ENCODE measurements around the gene EXOC4.

The EXOC4 gene

DNA sequence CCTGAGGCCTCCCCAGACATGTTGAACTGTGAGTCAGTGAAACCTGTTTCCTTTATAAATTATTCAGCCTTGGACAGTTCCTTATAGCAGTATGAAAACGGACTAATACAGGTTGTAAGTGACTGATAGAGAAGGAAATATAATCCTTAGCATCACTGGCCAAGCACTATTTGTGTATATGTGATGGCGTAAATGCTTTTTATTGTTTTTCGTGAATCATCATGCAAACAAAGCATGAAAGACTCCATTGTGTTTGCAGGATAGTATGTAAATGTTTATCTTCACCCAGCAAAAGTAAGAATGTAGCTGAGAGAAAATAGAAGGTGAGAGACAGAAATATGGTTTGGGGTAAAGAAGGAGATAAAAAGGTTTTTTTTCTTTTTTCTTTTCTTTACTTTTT is 781.8 kb downstream of the EXOC4 start:
- H3K4me3 ChIP-seq: no peak overlapping the region

DNA sequence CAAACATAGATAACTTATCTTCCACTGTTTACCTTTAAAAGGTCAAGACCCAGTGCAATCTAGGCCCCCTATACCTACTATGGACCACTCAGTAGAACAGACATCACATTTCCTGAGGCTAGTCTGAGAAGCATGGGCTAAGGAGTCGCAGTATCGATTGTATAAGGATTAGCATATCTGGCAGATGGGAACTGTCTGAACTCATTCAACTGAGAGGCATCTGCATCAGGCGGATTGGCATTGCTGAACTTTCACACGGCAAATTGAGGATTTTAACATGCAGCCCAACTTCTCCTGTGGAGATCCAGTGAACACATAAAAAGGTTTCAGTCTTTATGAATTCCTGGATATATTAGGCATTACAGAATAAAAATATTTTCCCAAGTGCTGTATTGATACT is 785.1 kb downstream of the EXOC4 start:
- DNase-seq (ENCODE audit: low spot score): no peak
- TF ChIP-seq, protein P1, sequence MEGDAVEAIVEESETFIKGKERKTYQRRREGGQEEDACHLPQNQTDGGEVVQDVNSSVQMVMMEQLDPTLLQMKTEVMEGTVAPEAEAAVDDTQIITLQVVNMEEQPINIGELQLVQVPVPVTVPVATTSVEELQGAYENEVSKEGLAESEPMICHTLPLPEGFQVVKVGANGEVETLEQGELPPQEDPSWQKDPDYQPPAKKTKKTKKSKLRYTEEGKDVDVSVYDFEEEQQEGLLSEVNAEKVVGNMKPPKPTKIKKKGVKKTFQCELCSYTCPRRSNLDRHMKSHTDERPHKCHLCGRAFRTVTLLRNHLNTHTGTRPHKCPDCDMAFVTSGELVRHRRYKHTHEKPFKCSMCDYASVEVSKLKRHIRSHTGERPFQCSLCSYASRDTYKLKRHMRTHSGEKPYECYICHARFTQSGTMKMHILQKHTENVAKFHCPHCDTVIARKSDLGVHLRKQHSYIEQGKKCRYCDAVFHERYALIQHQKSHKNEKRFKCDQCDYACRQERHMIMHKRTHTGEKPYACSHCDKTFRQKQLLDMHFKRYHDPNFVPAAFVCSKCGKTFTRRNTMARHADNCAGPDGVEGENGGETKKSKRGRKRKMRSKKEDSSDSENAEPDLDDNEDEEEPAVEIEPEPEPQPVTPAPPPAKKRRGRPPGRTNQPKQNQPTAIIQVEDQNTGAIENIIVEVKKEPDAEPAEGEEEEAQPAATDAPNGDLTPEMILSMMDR (IDR thresholded peaks at IDR 0.05): no peak
- no peak overlapping the region for H3K4me3 ChIP-seq
- H3K27ac ChIP-seq: no peak overlapping the region

More for the DNA sequence above, 781.8 kb downstream of the EXOC4 start:
- TF ChIP-seq, protein P1 (IDR thresholded peaks at IDR 0.05): no peak
- H3K27ac ChIP-seq: no peak overlapping the region
- no peak for DNase-seq (ENCODE audit: low spot score)

DNA sequence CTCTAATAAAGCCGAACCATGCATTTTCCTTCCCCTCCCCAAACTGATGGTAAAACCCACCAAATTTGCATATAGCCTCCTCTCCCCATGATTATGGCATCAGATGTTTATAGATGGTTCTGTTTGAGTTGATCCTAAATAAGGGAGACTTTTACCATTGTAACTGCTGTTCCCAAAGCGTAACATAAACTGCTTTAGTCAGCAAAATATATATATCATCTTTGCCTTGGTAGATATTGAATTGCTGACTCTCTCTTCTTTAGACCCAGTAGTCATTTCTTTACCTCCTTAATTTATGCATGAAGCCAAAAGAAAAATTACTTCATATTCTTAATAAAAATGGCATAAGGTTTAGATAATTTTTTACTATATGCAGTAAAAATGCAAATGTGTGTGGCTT is 788.1 kb downstream of the EXOC4 start:
- TF ChIP-seq, protein P1 (IDR thresholded peaks at IDR 0.05): no peak
- Histone ChIP-seq H3K27ac (no peak overlapping the region), H3K4me3 (no peak overlapping the region)
- DNase-seq (ENCODE audit: low spot score): no peak

DNA sequence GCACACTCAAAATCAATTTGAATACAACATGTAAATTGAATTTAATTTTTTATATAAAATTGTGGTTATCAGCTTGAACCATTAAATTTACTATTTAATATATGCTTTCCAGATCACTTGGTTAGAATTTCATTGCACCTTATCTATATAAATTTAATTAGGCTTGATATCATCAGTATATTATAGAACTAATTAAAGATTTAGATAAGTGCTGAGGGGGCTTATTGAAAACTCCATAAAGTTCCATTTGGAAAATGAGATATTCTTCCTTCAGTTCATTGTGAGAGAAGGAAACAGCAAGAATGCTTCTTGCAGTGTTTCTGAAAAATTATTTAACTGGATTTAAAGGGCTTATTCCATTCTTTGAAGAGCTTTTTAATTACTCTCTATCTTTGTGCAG is 788.6 kb downstream of the EXOC4 start:
- TF ChIP-seq, protein P1 (IDR thresholded peaks at IDR 0.05): no peak
- no peak overlapping the region for H3K27ac ChIP-seq
- DNase-seq (ENCODE audit: low spot score): no peak
- no peak overlapping the region for H3K4me3 ChIP-seq

DNA sequence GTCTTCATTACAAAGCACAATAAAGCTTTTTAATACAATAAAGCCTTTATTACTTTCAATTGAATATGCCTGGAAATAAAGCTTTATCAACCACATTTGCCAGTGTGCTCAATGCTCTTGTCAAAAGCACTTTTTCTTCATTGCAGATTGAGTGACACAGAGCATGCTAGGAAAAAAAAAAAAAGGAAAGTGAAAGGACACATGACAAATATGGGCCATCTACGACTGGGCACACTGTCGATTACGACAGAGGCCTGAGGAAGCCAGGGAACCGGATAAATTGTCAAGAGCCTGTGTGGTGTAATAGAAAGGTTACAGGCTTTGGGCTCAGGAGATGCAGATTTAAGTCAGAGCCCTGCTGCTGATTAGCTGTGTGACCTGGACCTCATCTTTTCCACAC is 789.4 kb downstream of the EXOC4 start:
- TF ChIP-seq, protein P1 (IDR thresholded peaks at IDR 0.05): no peak
- DNase-seq (ENCODE audit: low spot score): no peak
- H3K27ac ChIP-seq: no peak overlapping the region
- no peak overlapping the region for H3K4me3 ChIP-seq

DNA sequence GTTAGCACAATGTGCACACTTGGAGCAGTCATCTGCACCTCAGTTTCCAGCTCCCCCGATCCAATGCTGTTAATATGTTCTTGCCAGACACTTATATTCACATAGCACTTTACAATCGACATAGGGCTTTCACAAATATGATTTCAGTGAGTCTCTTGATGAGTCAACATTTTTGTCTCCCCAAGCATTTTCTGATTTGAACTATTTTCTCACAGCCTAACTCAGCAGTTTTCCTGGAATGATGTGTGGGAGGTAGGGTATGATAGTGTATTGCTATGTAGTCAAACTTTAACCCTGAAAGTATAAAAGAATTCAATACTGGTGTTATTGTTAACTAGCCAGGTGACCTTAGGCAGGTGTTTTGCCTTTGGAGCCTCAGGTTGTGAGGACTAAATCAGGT is 791.8 kb downstream of the EXOC4 start:
- no peak overlapping the region for H3K4me3 ChIP-seq
- TF ChIP-seq, protein P1 (IDR thresholded peaks at IDR 0.05): no peak
- no peak overlapping the region for H3K27ac ChIP-seq
- DNase-seq (ENCODE audit: low spot score): no peak

DNA sequence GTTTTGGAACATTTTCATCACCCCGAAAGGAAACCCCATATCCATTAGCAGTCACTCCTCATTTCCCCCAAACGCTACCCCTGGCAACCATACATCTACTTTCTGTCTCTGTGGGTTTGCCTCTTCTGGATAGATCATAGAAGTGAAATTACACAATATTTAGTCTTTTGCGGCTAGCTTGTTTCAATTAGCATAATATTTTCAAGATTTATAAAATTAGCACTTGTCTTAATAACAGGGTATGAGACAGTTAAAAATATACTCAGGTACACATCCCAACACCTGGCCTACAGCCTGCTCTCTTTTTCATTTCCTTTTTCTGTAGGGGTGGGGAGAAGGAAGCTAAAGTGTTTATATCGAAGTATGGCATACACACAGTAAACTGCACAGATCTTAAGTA is 792.8 kb downstream of the EXOC4 start:
- no peak overlapping the region for H3K27ac ChIP-seq
- no peak overlapping the region for H3K4me3 ChIP-seq
- TF ChIP-seq, protein P1 (IDR thresholded peaks at IDR 0.05): no peak
- DNase-seq (ENCODE audit: low spot score): no peak

Measured in coronary artery (tissue), 2 donors.